ENCODE measurements around the gene PDPK1. TPM values are rescaled to one million over a fixed set of nuclear protein-coding genes. Genes with fewer than 3 reads are reported as not detected.
"Not testable (repeated sequence)": the region's sequence is repeated elsewhere in the genome, so short reads cannot be mapped to it uniquely, and the experiment has no call there.

PDPK1 gene
- polyA plus RNA-seq, 1 experiment: 32.4 TPM

DNA sequence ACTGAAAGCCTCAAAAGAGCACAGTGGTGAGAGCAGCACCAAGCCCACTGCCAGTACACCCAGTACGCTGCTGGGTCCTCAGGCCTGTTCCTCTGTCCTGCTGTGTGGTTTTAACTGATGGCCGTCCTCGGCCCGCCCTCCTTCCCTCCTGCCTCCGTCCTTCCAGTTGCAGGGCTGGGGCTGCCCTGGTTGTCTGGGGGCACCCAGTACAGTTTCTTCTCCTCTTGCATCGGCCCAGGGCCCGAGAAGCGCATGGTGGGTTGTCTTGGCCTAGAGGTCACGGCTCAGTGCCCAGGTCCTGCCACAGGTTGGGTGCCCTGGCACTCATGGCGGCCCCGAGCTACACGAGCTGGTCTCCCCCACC, 73.7 kb downstream of the PDPK1 start:
- H3K27me3 ChIP-seq (ENCODE audit: control insufficient read depth, insufficient read depth, low read length): no peaks in the 10 kb centered on the region
- POLR2A ChIA-PET: no interaction called here
- CTCF ChIA-PET: no interaction called here
- no peak overlapping the region for H3K27ac ChIP-seq (ENCODE audit: low read depth, low read length)
- DNase-seq (ENCODE audit: low read depth, low spot score): no peak
- no peaks in the 10 kb centered on the region for H3K9me3 ChIP-seq (ENCODE audit: control insufficient read depth, insufficient read depth, low read length)
- TF ChIP-seq, protein P1, sequence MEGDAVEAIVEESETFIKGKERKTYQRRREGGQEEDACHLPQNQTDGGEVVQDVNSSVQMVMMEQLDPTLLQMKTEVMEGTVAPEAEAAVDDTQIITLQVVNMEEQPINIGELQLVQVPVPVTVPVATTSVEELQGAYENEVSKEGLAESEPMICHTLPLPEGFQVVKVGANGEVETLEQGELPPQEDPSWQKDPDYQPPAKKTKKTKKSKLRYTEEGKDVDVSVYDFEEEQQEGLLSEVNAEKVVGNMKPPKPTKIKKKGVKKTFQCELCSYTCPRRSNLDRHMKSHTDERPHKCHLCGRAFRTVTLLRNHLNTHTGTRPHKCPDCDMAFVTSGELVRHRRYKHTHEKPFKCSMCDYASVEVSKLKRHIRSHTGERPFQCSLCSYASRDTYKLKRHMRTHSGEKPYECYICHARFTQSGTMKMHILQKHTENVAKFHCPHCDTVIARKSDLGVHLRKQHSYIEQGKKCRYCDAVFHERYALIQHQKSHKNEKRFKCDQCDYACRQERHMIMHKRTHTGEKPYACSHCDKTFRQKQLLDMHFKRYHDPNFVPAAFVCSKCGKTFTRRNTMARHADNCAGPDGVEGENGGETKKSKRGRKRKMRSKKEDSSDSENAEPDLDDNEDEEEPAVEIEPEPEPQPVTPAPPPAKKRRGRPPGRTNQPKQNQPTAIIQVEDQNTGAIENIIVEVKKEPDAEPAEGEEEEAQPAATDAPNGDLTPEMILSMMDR (IDR thresholded peaks at IDR 0.05; ENCODE audit: low read depth, low read length): no peak
- H3K4me3 ChIP-seq (ENCODE audit: low read depth, low read length): no peak overlapping the region

DNA sequence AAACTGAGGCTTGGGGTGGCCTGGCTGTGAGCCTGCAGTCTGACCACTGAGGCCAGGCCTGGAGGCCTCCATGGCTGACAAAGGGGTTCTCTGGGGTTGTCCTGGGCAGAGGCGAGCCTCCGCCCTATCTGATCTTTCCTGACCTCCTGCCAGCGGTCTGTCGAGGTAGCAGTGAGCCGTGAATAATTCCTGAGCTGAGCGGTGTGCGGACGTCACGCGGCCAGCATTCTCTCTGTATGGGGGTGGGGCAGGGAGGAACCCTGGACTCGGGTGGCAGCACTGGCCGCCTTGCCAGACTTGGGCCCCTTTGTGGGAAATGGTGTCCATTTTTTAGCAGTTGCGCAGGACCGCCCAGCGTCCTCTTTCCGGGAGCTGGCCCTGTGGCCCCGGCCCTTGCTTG, 74.1 kb downstream of the PDPK1 start:
- H3K9me3 ChIP-seq (ENCODE audit: control insufficient read depth, insufficient read depth, low read length); DNase-seq (ENCODE audit: low read depth, low spot score); H3K27me3 ChIP-seq (ENCODE audit: control insufficient read depth, insufficient read depth, low read length); H3K27ac ChIP-seq (ENCODE audit: low read depth, low read length); POLR2A ChIA-PET; H3K4me3 ChIP-seq (ENCODE audit: low read depth, low read length); CTCF ChIA-PET: not testable (repeated sequence)

DNA sequence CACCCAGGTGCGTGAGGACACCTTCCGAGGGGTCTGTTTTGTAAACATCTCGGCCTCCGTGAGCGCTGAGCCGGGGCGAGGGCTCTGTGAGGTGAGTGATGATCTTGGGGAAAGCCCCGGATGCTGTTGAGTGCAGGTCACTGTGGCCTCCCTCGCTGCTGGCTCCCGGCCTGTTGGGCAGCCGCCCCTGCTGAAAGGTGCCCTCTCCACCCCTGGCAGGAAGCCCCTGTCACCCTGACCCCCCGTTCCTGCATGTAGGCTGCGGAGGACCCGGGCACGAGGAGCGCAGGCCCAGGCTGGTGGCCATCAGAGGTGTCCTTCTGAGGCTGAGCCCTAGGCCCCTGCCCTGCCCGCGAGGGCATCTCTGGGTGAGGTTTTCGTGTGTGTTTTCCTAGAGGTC, 75.4 kb downstream of the PDPK1 start:
- H3K9me3 ChIP-seq (ENCODE audit: control insufficient read depth, insufficient read depth, low read length); DNase-seq (ENCODE audit: low read depth, low spot score); H3K4me3 ChIP-seq (ENCODE audit: low read depth, low read length); POLR2A ChIA-PET; H3K27ac ChIP-seq (ENCODE audit: low read depth, low read length); CTCF ChIA-PET; H3K27me3 ChIP-seq (ENCODE audit: control insufficient read depth, insufficient read depth, low read length): not testable (repeated sequence)

DNA sequence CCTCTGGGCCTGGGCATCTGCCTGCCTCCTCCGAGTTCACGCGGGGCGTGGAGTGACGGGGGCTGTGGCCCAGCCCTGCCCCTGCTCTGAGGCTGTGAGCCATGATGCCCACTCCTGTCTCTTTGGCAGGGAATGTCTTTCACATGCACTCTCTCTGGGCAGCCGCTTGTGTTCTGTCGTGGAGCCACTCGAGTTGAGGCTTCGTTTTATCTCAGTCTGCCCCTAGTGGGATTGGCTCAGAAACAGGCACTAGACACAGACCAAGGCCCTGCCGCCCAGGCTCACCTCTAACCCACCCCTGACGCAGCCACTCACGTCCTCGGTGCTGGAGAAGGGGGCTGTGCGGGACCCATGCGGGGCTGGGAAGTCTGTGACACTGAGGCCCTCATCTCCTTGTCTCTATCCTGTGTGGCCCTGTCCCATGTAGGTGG, 77.0 kb downstream of the PDPK1 start:
- POLR2A ChIA-PET: no interaction called here
- CTCF ChIA-PET: no interaction called here
- TF ChIP-seq, protein P1 (IDR thresholded peaks at IDR 0.05; ENCODE audit: low read depth, low read length): no peak
- Histone ChIP-seq H3K27ac (ENCODE audit: low read depth, low read length) (no peak overlapping the region), H3K27me3 (ENCODE audit: control insufficient read depth, insufficient read depth, low read length) (no peaks in the 10 kb centered on the region), H3K4me3 (ENCODE audit: low read depth, low read length) (no peak overlapping the region), H3K9me3 (ENCODE audit: control insufficient read depth, insufficient read depth, low read length) (no peaks in the 10 kb centered on the region)
- no peak for DNase-seq (ENCODE audit: low read depth, low spot score)

DNA sequence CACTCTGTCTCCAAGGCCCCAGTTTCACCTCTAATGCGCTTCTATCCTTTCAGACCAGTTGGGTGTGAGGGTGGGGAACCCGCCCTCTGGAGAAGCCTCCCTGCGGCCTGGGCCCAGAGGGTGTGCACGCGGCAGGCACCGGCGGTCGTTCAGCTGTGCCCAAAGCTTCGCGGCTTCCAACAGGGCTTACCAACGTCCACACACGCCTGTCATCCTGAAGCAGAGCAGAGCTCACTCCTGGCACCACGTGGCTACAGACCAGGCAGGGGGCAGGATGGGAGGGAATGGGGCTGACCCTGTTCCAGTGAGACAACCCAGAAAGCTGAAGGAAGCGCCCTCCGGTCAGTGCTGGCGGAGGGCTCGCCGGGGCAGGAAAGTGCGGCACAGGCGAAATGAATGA, 81.1 kb downstream of the PDPK1 start:
- POLR2A ChIA-PET; CTCF ChIA-PET; H3K9me3 ChIP-seq (ENCODE audit: control insufficient read depth, insufficient read depth, low read length); DNase-seq (ENCODE audit: low read depth, low spot score); H3K27me3 ChIP-seq (ENCODE audit: control insufficient read depth, insufficient read depth, low read length); H3K4me3 ChIP-seq (ENCODE audit: low read depth, low read length); H3K27ac ChIP-seq (ENCODE audit: low read depth, low read length): not testable (repeated sequence)

DNA sequence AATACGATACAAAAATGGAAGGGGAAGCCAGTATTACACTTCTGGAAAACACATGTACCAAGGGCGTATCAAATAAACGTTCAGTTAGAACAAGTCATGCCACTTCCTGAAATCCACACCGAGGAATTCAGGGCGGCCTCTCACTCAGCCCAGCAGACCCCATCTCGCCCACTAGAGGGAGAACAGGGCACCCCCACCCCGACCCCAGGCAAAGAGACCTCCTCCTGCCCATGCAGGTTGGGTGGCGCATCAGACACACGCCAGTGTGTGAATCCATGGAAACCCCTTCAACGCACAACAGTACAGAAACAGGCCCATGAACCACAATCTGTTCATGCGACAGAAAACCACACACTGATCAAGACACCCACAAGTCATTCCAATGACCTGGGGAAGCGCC, 81.8 kb downstream of the PDPK1 start:
- DNase-seq (ENCODE audit: low read depth, low spot score); CTCF ChIA-PET; H3K27me3 ChIP-seq (ENCODE audit: control insufficient read depth, insufficient read depth, low read length); H3K9me3 ChIP-seq (ENCODE audit: control insufficient read depth, insufficient read depth, low read length); POLR2A ChIA-PET; H3K27ac ChIP-seq (ENCODE audit: low read depth, low read length); H3K4me3 ChIP-seq (ENCODE audit: low read depth, low read length): not testable (repeated sequence)
- TF ChIP-seq, protein P1 (IDR thresholded peaks at IDR 0.05; ENCODE audit: low read depth, low read length): peak; percentile 13; the same call in 1 of the 2 replicates

DNA sequence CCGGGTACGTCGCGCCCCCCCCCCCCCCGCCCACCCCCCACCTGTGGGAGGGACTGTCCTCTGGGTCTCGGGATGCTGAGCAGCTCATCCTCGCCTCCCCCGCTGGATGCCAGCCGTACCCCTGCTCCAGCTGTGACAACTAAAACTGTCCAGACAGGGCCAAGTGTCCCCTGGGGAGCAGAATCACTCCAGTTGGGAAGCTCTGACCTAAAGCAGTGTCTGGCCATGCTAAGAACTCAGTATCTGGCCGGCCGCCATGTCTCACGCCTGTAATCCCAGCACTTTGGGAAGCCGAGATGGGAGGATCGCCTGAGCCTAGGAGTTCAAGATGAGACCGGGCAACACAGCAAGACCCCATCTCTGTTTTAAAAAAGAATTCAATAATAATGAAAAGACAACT, 83.0 kb downstream of the PDPK1 start:
- H3K27me3 ChIP-seq (ENCODE audit: control insufficient read depth, insufficient read depth, low read length); H3K4me3 ChIP-seq (ENCODE audit: low read depth, low read length); H3K9me3 ChIP-seq (ENCODE audit: control insufficient read depth, insufficient read depth, low read length); CTCF ChIA-PET; POLR2A ChIA-PET; DNase-seq (ENCODE audit: low read depth, low spot score); H3K27ac ChIP-seq (ENCODE audit: low read depth, low read length): not testable (repeated sequence)

DNA sequence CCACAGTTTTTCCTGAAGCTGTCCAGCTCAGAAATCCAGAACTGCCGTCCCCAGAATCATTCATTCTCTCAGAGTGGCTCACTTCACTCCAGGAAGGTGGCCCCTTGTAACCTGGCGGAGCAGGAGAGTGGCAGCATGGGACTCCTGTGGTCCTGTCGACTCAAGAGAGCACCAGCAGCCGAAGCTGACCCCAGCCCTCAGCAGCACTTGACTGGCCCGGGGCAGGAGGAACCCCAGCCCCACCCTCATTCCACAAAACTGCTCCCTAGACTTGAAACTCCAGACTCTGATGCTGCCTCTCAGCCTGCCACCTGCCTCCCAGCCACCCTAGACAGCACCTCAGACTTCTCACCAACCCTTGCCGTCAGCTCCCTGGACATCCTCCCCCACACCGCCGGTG, 83.6 kb downstream of the PDPK1 start:
- H3K4me3 ChIP-seq (ENCODE audit: low read depth, low read length); H3K27ac ChIP-seq (ENCODE audit: low read depth, low read length); POLR2A ChIA-PET; DNase-seq (ENCODE audit: low read depth, low spot score); H3K27me3 ChIP-seq (ENCODE audit: control insufficient read depth, insufficient read depth, low read length); CTCF ChIA-PET; H3K9me3 ChIP-seq (ENCODE audit: control insufficient read depth, insufficient read depth, low read length): not testable (repeated sequence)

DNA sequence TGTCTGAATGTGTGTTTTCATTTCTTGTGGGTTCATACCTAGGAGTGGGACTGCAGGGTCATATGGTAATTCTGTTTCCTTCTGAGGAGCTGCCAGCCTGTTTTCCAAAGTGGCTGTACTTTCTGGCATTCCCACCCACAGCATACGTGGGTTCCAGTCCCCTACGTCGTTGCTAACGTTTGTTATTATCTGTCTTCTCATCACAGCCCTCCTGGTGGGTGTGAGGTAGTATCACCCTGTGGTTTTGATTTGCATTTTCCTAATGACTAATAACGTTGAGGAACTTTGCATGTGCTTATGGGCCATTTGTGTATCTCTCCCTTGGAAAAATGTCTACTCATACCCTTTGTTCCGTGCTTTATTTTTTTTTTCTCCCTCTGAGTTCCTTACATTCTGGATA, 89.3 kb downstream of the PDPK1 start:
- CTCF ChIA-PET; H3K27me3 ChIP-seq (ENCODE audit: control insufficient read depth, insufficient read depth, low read length); POLR2A ChIA-PET; H3K4me3 ChIP-seq (ENCODE audit: low read depth, low read length); H3K9me3 ChIP-seq (ENCODE audit: control insufficient read depth, insufficient read depth, low read length); DNase-seq (ENCODE audit: low read depth, low spot score); H3K27ac ChIP-seq (ENCODE audit: low read depth, low read length): not testable (repeated sequence)

DNA sequence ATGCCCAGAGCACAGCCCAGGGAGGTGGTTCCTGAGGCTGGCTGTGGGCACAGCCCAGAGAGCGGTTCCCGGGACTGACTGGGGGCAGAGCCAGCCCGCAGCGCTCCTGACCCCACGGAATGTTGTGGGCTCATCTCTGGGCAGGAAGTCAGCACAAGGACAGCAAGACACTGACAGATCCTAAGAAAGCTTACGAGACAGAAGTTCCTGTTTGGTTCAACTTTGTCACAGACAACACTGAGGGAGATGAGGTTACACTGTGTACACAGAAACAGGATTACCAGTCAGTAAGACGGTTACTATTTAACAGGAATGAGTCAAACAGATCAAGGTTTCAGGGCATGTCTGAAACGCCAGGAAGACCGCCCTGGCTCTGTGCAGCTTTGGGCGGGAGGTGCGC, 93.4 kb downstream of the PDPK1 start:
- H3K4me3 ChIP-seq (ENCODE audit: low read depth, low read length); POLR2A ChIA-PET; H3K27me3 ChIP-seq (ENCODE audit: control insufficient read depth, insufficient read depth, low read length); H3K27ac ChIP-seq (ENCODE audit: low read depth, low read length); DNase-seq (ENCODE audit: low read depth, low spot score); CTCF ChIA-PET; H3K9me3 ChIP-seq (ENCODE audit: control insufficient read depth, insufficient read depth, low read length): not testable (repeated sequence)

Measured in AG04450 (cell line).